Smooth muscle cell (in vitro differentiated cells): ENCODE data around the gene DPT. TPM values are rescaled to one million over a fixed set of nuclear protein-coding genes. Genes with fewer than 3 reads are reported as not detected.

ENCODE experiments used
- DNase-seq: peaks from one replicate; lab custom pipeline; 2025; ENCODE audit not compliant: unreplicated experiment; lab: John Stamatoyannopoulos, UW
- H2AFZ ChIP-seq: fragments of 200-600 bp; sonication (generic); 2 replicates; pipeline ENCODE4 v1.6.0; 2016; ENCODE audit warnings: antibody characterized with exemption, low read depth, mild to moderate bottlenecking
- H3F3A ChIP-seq: fragments of 200-600 bp; sonication (generic); 2 replicates; pipeline ENCODE4 v1.6.0; 2017; ENCODE audit warnings: antibody characterized with exemption, low read depth
- H3K27ac ChIP-seq: fragments of 200-600 bp; sonication (generic); 2 replicates; pipeline ENCODE4 v1.5.1; 2016; ENCODE audit warnings: low read depth, mild to moderate bottlenecking
- H3K27me3 ChIP-seq: fragments of 200-600 bp; sonication (generic); 2 replicates; pipeline ENCODE4 v1.6.1; 2016; ENCODE audit warnings: low read depth, mild to moderate bottlenecking
- H3K36me3 ChIP-seq: fragments of 200-600 bp; sonication (generic); 2 replicates; pipeline ENCODE4 v1.5.1; 2016; ENCODE audit warnings: low read depth
- H3K4me1 ChIP-seq: fragments of 200-600 bp; sonication (generic); 2 replicates; pipeline ENCODE4 v1.5.1; 2016; ENCODE audit warnings: low read depth
- H3K4me2 ChIP-seq: fragments of 200-600 bp; sonication (generic); 2 replicates; pipeline ENCODE4 v1.6.0; 2016; ENCODE audit warnings: mild to moderate bottlenecking
- H3K4me3 ChIP-seq: fragments of 200-600 bp; sonication (generic); 2 replicates; pipeline ENCODE4 v1.5.1; 2016; ENCODE audit warnings: mild to moderate bottlenecking
- H3K79me2 ChIP-seq: fragments of 200-600 bp; sonication (generic); 2 replicates; pipeline ENCODE4 v1.6.0; 2016; ENCODE audit warnings: low read depth, mild to moderate bottlenecking
- H3K9ac ChIP-seq: fragments of 200-600 bp; sonication (generic); 2 replicates; pipeline ENCODE4 v1.6.0; 2016; ENCODE audit warnings: low read depth
- H3K9me3 ChIP-seq: fragments of 200-600 bp; sonication (generic); replicated peaks from 2 replicates; pipeline ENCODE4 v1.5.1; 2016; ENCODE audit warnings: low read depth
- H4K20me1 ChIP-seq: fragments of 200-600 bp; sonication (generic); 2 replicates; pipeline ENCODE4 v1.6.0; 2016; ENCODE audit warnings: low read depth
- WGBS: methylation state at CpG from one replicate; pipeline ENCODE4 v1.1.7; 2016; ENCODE audit warnings: low lambda C conversion rate; 5-methylcytosine and 5-hydroxymethylcytosine counted together
- polyA plus RNA-seq: library from polyadenylated mRNA; unstranded; fragments of >200 nt; fragmentation: Nextera tagmentation; extraction: Ambion mirVana; gene quantifications from 2 replicates; pipeline ENCODE4 v1.2.1, GENCODE V29; 2016
- total RNA-seq: library from RNA; depleted of rRNA; stranded (reverse); fragments of >200 nt; gene quantifications from 2 replicates; pipeline ENCODE4 v1.2.3, GENCODE V29; 2014
- TF ChIP-seq, protein P1 (sequence below): fragments of 200-600 bp; sonication (generic); IDR thresholded peaks from 2 replicates; pipeline ENCODE4 v1.5.1; 2017; ENCODE audit warnings: borderline replicate concordance, mild to moderate bottlenecking, antibody characterized with exemption; ENCODE audit not compliant: insufficient read depth, poor library complexity, severe bottlenecking

DPT gene
- total and polyA plus RNA-seq, 2 experiments from 2014 or later, result 3.1 to 13.4 TPM

DNA sequence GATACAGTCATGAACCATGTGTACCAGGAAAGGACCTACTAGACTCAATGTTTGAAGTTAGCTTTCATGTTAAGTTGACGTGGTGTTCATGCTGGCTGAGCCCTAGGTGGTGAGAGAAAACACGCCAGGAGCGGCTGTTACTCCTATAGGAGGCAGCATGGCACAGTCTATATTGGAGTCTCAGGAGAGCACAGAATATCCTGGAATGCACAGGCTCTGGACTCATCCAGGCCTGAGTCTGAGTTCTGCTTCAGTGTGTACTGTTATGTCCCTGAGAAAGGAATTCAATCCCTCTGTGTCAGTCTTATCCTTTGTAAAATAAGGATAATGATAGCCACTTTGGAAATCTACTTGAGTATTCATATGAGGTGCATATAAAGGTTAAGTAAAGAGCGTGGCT, 41.2 kb downstream of the DPT start:
- no peak for DNase-seq
- Histone ChIP-seq H3K4me3 (no peak overlapping the region), H3K4me1 (no peaks in the 10 kb centered on the region), H3K9me3 (no peaks in the 10 kb centered on the region), H3K79me2 (no peaks in the 10 kb centered on the region), H2AFZ (no peak overlapping the region), H4K20me1 (no peaks in the 10 kb centered on the region), H3K36me3 (no peaks in the 10 kb centered on the region), H3F3A (peaks cover 7% of the 10 kb centered on the region), H3K4me2 (no peak overlapping the region), H3K9ac (no peak overlapping the region), H3K27me3 (no peaks in the 10 kb centered on the region), H3K27ac (peak overlapping the region; percentile 88)
- TF ChIP-seq, protein P1, sequence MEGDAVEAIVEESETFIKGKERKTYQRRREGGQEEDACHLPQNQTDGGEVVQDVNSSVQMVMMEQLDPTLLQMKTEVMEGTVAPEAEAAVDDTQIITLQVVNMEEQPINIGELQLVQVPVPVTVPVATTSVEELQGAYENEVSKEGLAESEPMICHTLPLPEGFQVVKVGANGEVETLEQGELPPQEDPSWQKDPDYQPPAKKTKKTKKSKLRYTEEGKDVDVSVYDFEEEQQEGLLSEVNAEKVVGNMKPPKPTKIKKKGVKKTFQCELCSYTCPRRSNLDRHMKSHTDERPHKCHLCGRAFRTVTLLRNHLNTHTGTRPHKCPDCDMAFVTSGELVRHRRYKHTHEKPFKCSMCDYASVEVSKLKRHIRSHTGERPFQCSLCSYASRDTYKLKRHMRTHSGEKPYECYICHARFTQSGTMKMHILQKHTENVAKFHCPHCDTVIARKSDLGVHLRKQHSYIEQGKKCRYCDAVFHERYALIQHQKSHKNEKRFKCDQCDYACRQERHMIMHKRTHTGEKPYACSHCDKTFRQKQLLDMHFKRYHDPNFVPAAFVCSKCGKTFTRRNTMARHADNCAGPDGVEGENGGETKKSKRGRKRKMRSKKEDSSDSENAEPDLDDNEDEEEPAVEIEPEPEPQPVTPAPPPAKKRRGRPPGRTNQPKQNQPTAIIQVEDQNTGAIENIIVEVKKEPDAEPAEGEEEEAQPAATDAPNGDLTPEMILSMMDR, result no peak
- 68% methylated on average over 4 of the region's 4 CpGs for WGBS

DNA sequence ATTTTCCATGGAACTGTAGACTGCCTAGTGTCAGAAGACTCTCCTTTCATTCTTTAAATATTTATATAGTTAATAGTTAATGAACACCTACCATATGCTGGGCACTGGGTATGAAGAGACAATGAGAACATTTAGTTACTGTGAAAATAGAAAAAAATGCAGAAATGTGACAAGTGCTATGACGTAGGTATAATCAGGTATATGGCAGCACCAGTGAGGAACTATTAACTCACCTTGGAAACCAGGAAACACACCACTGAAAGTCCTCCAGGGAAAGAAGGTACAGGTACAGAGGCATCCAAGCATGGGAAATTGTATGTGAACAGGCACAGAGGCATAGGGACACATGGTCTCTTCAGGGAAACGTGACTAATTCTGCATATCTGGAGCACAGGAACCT, 42.3 kb downstream of the DPT start:
- no peaks in the 10 kb centered on the region for H3K36me3 ChIP-seq
- H3K4me3 ChIP-seq, result no peak overlapping the region
- no peaks in the 10 kb centered on the region for H3K79me2 ChIP-seq
- H3K27ac ChIP-seq, result no peak overlapping the region
- peaks cover 7% of the 10 kb centered on the region for H3F3A ChIP-seq
- H3K9me3 ChIP-seq, result peaks cover 3% of the 10 kb centered on the region
- no peaks in the 10 kb centered on the region for H3K27me3 ChIP-seq
- TF ChIP-seq, protein P1, result no peak
- H3K4me2 ChIP-seq, result no peak overlapping the region
- no peaks in the 10 kb centered on the region for H3K4me1 ChIP-seq
- 91% methylated on average over 2 of the region's 2 CpGs for WGBS
- no peak overlapping the region for H2AFZ ChIP-seq
- DNase-seq, result no peak
- no peak overlapping the region for H3K9ac ChIP-seq
- no peaks in the 10 kb centered on the region for H4K20me1 ChIP-seq

DNA sequence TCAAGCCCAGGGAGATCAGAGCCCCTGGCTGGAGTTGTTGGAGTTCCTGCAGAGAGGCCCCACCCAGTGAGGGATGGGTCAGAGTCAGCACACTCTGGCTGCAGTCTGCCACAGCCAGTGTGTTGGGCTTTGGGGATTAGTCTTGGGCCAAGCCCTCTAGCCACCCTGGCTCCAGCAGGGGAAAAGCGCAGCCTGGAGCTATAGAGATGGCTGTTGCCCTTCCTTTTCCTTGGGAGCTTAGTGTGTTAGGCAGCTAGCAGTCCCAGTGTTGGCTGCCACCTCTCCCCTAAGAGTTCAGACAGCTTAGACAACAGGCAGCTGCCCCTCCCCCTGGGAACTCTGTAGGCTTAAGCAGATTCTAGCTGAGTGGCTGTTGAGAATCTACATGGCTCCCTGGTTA, 45.1 kb downstream of the DPT start:
- Histone ChIP-seq H3K4me3 (no peak overlapping the region), H4K20me1 (no peaks in the 10 kb centered on the region), H3F3A (no peaks in the 10 kb centered on the region), H3K36me3 (no peaks in the 10 kb centered on the region), H3K27ac (no peak overlapping the region), H3K4me2 (no peak overlapping the region), H2AFZ (no peak overlapping the region), H3K27me3 (no peaks in the 10 kb centered on the region), H3K9me3 (peaks cover 12% of the 10 kb centered on the region), H3K4me1 (no peaks in the 10 kb centered on the region), H3K9ac (no peak overlapping the region), H3K79me2 (no peaks in the 10 kb centered on the region)
- TF ChIP-seq, protein P1, result no peak
- 94% methylated on average over 1 of the region's 1 CpG for WGBS
- DNase-seq, result no peak

DNA sequence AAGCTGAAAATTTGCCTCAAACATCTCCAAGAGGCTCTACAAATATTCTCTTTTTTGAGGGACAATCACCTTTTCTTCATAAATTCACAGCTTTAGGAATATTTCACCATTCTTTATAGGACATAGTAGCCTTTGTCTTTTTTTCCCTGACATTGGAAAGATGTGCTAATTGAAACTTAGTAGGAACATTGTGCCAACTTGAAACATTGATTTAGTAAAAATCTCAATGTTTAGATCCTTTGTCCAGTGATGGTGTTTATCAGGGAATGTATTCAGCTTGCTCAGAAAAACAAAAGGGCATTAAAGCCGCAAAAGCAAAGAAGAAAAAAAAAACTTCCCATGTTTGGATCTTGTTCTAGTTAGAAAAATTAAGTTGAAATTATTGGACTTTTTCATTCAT, 52.1 kb downstream of the DPT start:
- H3K36me3 ChIP-seq, result no peaks in the 10 kb centered on the region
- 100% methylated on average over 1 of the region's 1 CpG for WGBS

More for the DNA sequence above, 52.1 kb downstream of the DPT start:
- Histone ChIP-seq H3K4me1 (peaks cover 5% of the 10 kb centered on the region), H3F3A (no peaks in the 10 kb centered on the region), H3K4me3 (no peak overlapping the region), H3K79me2 (no peaks in the 10 kb centered on the region), H3K9ac (no peak overlapping the region), H3K27me3 (no peaks in the 10 kb centered on the region), H2AFZ (no peak overlapping the region), H4K20me1 (no peaks in the 10 kb centered on the region), H3K27ac (no peak overlapping the region), H3K4me2 (no peak overlapping the region), H3K9me3 (peaks cover 11% of the 10 kb centered on the region)
- TF ChIP-seq, protein P1, result no peak
- DNase-seq, result no peak
